ENCODE data around the gene ANKMY1. TPM values are rescaled to one million over a fixed set of nuclear protein-coding genes. Genes with fewer than 3 reads are reported as not detected.
A peak's percentile ranks its signal among the peaks of the same experiment; 100 is the strongest.

ANKMY1 gene
- total and polyA plus RNA-seq, 2 of the 13 experiments (the other 11 are each of a cell fraction or from before 2014, with no cell fraction given): 11.7 to 18.8 TPM

GRCh38 chr2:240561325-240561971 lies 3.7 kb upstream of the ANKMY1 start (continued):
- TF ChIP-seq ZFYVE20 (CRISPR knock-in tag; IDR thresholded peaks at IDR 0.05; ENCODE audit: borderline replicate concordance, low read depth) (no peak), ZBTB46 (CRISPR knock-in tag; IDR thresholded peaks at IDR 0.05; ENCODE audit: borderline replicate concordance) (no peak), HOXA3 (CRISPR knock-in tag; IDR thresholded peaks at IDR 0.05) (no peak), SMYD3 (CRISPR knock-in tag; IDR thresholded peaks at IDR 0.05) (peak; percentile 71; the same call in 1 of the 2 replicates), ZNF484 (CRISPR knock-in tag; IDR thresholded peaks at IDR 0.05; ENCODE audit: borderline replicate concordance, low read depth) (no peak), ZNF800 (CRISPR knock-in tag; IDR thresholded peaks at IDR 0.05) (no peak), NFIC (IDR thresholded peaks at IDR 0.05; ENCODE audit: low read length) (no peak), ZNF761 (CRISPR knock-in tag; conservative IDR thresholded peaks at IDR 0.05) (no peak), ZNF547 (CRISPR knock-in tag; IDR thresholded peaks at IDR 0.05) (no peak), POGZ (CRISPR knock-in tag; IDR thresholded peaks at IDR 0.05) (no peak), MAFF (IDR thresholded peaks at IDR 0.05; ENCODE audit: low read depth, low read length) (no peak), EEA1 (CRISPR knock-in tag; IDR thresholded peaks at IDR 0.05; ENCODE audit: borderline replicate concordance) (no peak), JARID2 (CRISPR knock-in tag; IDR thresholded peaks at IDR 0.05; ENCODE audit: insufficient replicate concordance) (no peak), FOXO1 (CRISPR knock-in tag; IDR thresholded peaks at IDR 0.05) (no peak), TFDP2 (CRISPR knock-in tag; IDR thresholded peaks at IDR 0.05) (no peak), ZNF557 (CRISPR knock-in tag; IDR thresholded peaks at IDR 0.05) (no peak), ZNF564 (CRISPR knock-in tag; IDR thresholded peaks at IDR 0.05) (no peak), ZNF362 (CRISPR knock-in tag; IDR thresholded peaks at IDR 0.05; ENCODE audit: borderline replicate concordance) (no peak), ZSCAN31 (CRISPR knock-in tag; IDR thresholded peaks at IDR 0.05; ENCODE audit: low read depth) (no peak)
- TF ChIP-seq, protein P1, sequence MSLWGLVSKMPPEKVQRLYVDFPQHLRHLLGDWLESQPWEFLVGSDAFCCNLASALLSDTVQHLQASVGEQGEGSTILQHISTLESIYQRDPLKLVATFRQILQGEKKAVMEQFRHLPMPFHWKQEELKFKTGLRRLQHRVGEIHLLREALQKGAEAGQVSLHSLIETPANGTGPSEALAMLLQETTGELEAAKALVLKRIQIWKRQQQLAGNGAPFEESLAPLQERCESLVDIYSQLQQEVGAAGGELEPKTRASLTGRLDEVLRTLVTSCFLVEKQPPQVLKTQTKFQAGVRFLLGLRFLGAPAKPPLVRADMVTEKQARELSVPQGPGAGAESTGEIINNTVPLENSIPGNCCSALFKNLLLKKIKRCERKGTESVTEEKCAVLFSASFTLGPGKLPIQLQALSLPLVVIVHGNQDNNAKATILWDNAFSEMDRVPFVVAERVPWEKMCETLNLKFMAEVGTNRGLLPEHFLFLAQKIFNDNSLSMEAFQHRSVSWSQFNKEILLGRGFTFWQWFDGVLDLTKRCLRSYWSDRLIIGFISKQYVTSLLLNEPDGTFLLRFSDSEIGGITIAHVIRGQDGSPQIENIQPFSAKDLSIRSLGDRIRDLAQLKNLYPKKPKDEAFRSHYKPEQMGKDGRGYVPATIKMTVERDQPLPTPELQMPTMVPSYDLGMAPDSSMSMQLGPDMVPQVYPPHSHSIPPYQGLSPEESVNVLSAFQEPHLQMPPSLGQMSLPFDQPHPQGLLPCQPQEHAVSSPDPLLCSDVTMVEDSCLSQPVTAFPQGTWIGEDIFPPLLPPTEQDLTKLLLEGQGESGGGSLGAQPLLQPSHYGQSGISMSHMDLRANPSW (CRISPR knock-in tag; IDR thresholded peaks at IDR 0.05; ENCODE audit: borderline replicate concordance): 0 out of 2 replicates have a peak, but pooled peaks have one; percentile 61

Data from HepG2 (cell line).